ENCODE measurements around the gene CFB. TPM values are rescaled to one million over a fixed set of nuclear protein-coding genes. Genes with fewer than 3 reads are reported as not detected.

Gene CFB
- total and polyA plus RNA-seq, 2 of the 13 experiments (the other 11 are each of a cell fraction or from before 2014, with no cell fraction given) = 171 to 513 TPM

GRCh38 chr6:31945154-31945506 lies 765 bp upstream of the CFB start (continued):
- no peak for TF ChIP-seq ZNF30 (CRISPR knock-in tag; IDR thresholded peaks at IDR 0.05)
- TF ChIP-seq TRIM22 (IDR thresholded peaks at IDR 0.05) = no peak
- no peak for TF ChIP-seq ZNF761 (CRISPR knock-in tag; conservative IDR thresholded peaks at IDR 0.05)
- no peak for TF ChIP-seq ZNF766 (CRISPR knock-in tag; IDR thresholded peaks at IDR 0.05; ENCODE audit: borderline replicate concordance)
- no peak for TF ChIP-seq TFDP2 (CRISPR knock-in tag; IDR thresholded peaks at IDR 0.05)
- TF ChIP-seq MLX (CRISPR knock-in tag; IDR thresholded peaks at IDR 0.05) = no peak
- TF ChIP-seq ZNF232 (CRISPR knock-in tag; IDR thresholded peaks at IDR 0.05; ENCODE audit: borderline replicate concordance) = peak; percentile 59; the same call in 1 of the 2 replicates
- no peak for TF ChIP-seq KDM6A (CRISPR knock-in tag; IDR thresholded peaks at IDR 0.05; ENCODE audit: low read depth)
- 0 out of 2 replicates have a peak, but pooled peaks have one; percentile 3 for TF ChIP-seq ZFY (CRISPR knock-in tag; IDR thresholded peaks at IDR 0.05)
- 0 out of 2 replicates have a peak, but pooled peaks have one; percentile 23 for TF ChIP-seq NFAT5 (CRISPR knock-in tag; IDR thresholded peaks at IDR 0.05)
- no peak for TF ChIP-seq AGO1 (IDR thresholded peaks at IDR 0.05; ENCODE audit: low read depth, low read length, poor library complexity, severe bottlenecking)
- TF ChIP-seq ZNF329 (CRISPR knock-in tag; IDR thresholded peaks at IDR 0.05; ENCODE audit: low read depth) = 0 out of 2 replicates have a peak, but pooled peaks have one; percentile 22
- TF ChIP-seq ZKSCAN5 (CRISPR knock-in tag; IDR thresholded peaks at IDR 0.05) = peak; percentile 7; the same call in 1 of the 2 replicates
- TF ChIP-seq ZNF782 (CRISPR knock-in tag; IDR thresholded peaks at IDR 0.05; ENCODE audit: borderline replicate concordance) = 0 out of 2 replicates have a peak, but pooled peaks have one; percentile 28
- peak; percentile 81; the same call in 1 of the 2 replicates for TF ChIP-seq ZBTB38 (CRISPR knock-in tag; IDR thresholded peaks at IDR 0.05)
- peak; percentile 31 for TF ChIP-seq HNRNPH1 (optimal IDR thresholded peaks at IDR 0.05; ENCODE audit: low read depth, low read length)
- TF ChIP-seq ZNF292 (CRISPR knock-in tag; IDR thresholded peaks at IDR 0.05; ENCODE audit: borderline replicate concordance, low read depth) = 0 out of 2 replicates have a peak, but pooled peaks have one; percentile 22
- TF ChIP-seq EED (CRISPR knock-in tag; IDR thresholded peaks at IDR 0.05) = 0 out of 2 replicates have a peak, but pooled peaks have one; percentile 50
- no peak for TF ChIP-seq HINFP (CRISPR knock-in tag; IDR thresholded peaks at IDR 0.05; ENCODE audit: low read depth)
- peak; percentile 26; the same call in 1 of the 2 replicates for TF ChIP-seq ZNF878 (CRISPR knock-in tag; IDR thresholded peaks at IDR 0.05)
